HG02943 (cell line): ENCODE results near the gene LRRC14B.
"Not testable (repeated sequence)": the region's sequence is repeated elsewhere in the genome, so short reads cannot be mapped to it uniquely, and the experiment has no call there.

Experiments
- ATAC-seq: cut with Tn5 transposase; IDR thresholded peaks from one replicate; pipeline ENCODE4 v1.9.1; 2021; ENCODE audit warnings: mild to moderate bottlenecking, low read depth, moderate library complexity; ENCODE audit not compliant: unreplicated experiment

LRRC14B gene

DNA sequence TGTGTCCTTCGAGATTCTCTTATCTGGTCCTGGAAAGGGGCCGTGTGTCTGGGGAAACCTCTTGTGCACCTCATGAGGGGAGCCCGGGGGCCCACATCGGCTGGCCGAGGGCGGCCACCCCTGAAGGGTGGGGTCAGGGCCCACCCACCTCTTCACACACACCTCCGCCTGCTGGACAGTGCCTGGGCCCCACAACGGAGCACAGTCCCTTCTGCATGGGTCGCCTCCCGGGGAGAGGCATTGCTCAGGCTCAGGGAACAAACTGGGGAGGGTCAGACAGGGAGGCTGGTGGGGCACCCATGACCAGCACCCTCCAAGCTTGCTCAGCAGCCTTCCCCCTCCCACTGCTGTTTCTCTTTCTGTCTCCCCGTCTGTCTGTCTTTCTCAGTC is 1.3 kb upstream of the LRRC14B start:
- no peak for ATAC-seq

DNA sequence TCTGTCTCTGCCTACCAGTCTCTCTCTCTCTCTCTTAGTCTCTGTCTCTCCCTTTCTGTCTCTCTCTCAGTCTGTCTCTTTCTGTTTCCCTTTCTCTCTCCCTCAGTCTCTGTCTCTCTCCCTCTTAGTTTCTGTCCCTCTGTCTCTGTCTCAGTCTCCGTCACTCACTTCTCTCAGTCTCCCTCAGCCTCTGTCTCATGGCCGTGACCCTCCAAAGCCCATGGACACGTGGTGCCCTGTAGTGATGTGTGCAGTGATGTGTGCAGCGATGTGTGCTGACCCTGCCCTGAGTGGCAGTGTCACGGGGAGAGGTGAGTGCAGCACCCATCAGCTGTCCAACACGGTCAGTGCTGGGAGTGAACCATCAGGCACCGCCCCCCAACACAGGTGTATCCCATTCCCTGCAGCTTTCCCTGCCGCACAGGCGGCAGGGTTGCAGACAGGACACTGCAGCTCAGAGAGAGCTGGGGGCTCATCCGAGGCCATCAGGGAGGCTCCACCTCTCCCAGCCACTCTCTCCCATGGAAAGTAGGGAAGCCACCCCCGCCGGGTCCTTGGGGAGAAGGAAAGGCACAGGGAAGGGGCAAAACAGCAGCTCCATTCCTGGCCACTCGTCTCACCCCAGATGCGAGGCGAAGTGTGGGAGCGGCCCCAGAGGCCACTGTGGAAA is 794 bp upstream of the LRRC14B start:
- ATAC-seq, result no peak

DNA sequence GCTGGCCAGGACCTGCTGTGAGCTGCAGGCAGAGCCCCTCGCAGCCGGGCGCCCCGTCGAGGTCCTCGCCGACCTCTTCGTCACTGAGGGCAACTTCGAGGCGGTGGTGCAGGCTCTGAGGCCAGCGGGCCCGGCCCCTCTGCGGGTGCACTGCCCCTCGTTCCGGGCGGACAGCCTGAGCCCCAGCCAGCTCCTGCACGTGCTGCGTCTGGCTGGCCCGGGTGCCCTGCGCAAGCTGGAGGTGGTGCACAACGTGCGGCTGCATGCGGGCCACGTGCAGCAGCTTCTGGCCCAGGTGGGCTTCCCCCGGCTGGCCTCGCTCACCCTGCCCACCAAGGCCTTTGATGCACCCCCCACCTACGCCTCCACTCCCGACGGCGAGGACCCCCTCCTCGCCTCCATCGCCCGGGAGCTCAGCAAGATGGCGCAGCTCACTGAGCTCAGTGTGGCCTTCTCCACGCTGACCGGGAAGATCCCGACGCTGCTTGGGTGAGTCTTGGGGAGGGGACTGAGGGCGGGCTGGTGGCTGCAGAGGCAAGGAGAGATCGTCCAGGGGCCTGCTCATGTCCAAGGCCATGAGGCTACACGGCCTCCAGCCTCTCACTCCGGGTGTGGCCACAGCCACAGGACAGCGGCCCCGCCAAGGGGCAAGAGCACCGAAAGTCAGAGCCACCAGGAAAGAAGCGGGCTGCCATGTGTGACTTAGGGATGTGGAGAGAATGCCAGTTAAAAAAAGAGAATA is 825 bp downstream of the LRRC14B start:
- no peak for ATAC-seq

DNA sequence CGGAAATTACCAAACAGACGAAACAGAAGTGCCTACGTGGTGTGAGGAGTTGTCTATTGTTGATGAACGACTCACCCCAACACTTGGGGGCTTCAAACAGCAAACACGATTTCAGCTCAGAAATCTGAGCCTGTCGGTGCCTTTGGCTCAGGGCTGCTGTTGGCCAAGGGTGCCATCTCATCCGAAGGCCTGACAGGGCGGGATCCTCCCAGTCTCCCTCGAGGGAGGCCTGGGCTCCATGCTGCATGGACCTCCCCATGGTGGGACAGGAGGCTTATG is 1.3 kb downstream of the LRRC14B start:
- no peak for ATAC-seq

DNA sequence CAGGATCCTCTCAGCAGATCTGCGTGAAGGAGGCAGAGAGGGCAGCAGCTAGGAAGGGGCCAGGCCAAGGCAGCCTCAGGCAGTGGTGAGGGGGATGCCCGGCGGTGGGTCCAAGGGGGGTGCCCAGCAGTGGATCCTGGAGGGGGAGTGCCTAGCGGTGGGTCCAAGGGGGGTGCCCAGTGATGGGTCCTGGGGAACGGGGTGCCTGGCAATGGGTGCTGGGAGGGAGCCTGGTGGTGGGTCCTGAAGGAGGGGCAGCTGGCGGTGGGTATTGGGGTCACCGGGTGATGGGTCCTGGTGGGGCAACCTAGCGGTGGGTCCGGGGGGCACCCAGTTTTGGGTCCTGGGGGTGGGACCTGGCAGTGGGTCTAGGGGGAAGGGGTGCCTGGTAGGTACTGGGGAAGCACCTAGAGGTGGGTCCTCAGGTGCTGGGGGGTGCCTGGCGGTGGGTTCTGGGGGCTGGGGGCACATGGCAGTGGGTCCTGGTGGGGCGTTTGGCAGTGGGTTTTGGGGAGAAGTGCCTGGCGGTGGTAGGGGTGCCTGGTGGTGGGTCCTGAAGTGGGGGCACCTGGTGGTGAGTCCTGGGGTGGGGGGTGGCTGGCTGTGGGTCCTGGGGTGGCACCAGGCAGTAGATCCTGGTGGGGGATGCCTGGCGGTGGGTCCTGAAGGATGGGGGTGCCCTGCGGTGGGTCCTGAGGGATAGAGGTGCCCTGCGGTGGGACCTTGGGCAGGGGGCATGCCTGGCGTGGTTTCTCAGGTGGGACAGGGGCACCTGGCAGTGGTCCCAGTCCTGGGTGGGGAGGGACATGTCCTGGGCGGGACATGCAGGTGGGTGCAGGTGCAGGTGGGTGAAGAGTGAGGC is 1.9 kb downstream of the LRRC14B start:
- no peak for ATAC-seq

DNA sequence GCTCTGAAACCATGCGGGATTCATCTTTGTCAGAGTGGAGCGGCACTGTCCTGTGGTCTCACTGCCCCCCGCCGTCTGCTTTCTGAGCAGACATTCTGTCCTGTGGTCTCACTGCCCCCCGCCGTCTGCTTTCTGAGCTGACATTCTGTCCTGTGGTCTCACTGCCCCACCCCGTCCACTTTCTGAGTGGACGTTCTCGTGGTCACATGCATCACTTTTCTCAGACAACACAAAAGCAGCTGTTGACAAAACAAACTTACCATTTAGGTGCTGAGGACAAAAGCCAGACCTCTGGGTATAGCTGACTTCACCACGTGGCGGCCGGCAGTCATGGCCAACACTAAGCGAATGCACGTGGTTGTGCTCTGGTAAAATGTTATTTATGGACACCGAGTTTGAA is 2.8 kb downstream of the LRRC14B start:
- no peak for ATAC-seq

DNA sequence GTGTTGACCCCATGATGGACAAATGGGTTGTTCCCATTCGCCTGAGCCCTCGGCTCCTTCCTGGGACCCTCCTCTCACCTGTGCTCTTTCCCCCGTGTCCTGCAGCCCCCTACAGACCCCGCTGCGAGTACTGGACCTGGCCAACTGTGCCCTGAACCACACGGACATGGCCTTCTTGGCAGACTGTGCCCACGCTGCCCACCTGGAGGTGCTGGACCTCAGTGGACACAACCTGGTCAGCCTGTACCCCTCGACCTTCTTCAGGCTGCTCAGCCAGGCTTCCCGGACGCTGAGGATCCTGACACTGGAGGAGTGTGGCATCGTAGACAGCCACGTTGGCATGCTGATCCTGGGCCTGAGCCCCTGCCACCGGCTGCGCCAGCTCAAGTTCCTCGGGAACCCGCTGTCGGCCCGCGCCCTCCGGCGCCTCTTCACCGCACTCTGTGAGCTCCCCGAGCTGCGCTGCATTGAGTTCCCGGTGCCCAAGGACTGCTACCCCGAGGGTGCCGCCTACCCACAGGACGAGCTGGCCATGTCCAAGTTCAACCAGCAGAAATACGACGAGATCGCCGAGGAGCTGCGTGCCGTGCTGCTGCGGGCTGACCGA is 3.4 kb downstream of the LRRC14B start:
- no peak for ATAC-seq

DNA sequence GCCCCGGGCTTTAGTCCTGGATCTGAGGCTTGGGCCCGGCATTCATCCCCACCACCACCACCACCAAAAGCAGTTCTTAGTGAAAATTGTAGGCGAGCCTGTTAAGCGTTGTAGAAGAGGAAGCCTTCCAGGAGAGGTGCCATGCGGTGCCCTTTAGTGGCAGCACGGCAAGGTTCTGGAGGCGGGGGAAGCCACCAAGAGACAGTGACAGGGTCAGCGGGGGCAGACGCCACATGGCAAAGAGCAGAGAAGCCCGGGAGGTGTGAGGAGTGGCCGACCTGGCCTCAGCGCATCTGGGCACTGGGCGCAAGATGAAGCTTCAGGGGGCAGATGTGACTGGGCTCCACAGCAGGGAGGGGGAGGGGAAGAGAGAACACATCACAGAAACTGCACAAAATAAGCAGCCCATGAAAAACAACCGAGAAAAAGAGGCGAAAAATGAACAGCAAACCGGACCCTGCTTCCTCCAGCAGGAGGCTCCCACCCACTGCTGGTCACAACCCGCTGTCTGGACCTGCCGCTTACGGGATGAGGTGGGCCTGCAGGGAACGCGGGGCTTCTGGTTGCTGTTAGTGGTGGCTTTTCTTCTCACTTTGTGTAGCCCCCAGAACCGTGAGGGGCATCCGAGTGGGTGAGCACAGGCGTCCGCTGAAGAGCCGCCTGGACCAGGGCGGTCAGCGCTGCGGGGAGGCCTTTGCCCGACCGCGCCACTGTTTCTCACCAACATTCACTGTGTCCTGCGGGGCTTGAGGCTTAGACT is 4.3 kb downstream of the LRRC14B start:
- no peak for ATAC-seq

DNA sequence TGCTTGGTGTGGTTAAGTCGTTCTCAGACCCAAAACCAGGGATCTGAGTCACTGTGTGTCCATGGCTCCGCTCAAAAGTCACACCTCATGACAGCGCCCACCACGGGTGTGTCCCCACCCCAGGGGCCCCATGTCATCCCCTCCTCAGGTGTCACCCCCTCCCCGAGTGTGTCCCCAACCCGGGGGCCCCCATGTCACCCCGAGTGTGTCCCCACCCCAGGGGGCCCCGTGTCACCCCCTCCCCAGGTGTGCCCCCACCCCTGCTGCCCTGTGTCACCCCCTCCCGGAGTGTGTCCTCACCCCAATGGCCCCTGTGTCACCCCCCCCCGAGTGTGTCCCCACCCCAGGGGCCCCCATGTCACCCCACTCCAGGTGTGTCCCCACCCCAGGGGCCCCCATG is 5.1 kb downstream of the LRRC14B start:
- ATAC-seq, result no peak

DNA sequence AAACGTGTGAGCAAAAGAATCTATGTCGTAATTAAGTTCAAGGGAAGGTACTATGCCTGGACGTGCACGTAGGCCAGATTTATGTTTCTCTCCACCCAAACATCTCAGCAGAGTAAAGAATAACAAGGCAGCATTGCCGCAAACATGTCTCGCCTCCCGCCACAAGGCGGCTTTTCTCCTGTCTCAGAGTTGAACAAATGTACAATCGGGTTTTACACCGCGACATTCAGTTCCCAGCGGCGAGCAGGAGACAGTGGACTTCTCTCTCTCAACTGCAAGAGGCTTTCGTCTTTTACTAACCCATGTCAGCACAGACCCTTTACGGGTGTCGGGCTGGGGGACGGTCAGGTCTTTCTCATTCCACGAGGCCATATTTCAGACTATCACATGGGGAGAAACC is 5.7 kb downstream of the LRRC14B start:
- not testable (repeated sequence) for ATAC-seq

DNA sequence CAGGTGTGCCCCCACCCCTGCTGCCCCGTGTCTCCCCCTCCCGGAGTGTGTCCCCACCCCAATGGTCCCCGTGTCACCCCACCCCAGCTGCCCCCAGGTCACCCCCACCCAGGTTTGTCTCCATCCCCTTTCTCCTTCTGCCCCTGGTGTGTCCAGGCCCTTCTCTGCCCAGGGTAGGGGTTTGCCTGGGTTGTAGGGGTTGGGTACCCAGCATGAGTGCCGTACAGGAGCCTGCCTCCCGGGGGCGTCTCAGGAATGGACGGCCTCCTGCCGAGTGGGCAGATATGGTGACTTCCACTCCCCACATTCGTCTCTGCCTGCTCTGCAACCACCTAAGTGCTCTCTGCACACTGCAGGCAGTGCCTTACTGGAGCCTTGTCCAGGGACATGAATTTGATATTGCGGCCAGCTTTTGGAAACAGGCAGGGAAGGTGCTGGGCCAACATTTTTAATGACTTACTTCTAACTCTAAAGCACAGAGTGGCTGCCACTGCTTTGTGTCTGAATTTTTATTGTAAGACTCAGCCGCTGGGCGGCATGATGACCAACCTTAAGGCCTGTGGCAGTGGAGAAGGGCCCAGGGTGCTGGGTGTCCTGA is 6.7 kb downstream of the LRRC14B start:
- ATAC-seq, result no peak

DNA sequence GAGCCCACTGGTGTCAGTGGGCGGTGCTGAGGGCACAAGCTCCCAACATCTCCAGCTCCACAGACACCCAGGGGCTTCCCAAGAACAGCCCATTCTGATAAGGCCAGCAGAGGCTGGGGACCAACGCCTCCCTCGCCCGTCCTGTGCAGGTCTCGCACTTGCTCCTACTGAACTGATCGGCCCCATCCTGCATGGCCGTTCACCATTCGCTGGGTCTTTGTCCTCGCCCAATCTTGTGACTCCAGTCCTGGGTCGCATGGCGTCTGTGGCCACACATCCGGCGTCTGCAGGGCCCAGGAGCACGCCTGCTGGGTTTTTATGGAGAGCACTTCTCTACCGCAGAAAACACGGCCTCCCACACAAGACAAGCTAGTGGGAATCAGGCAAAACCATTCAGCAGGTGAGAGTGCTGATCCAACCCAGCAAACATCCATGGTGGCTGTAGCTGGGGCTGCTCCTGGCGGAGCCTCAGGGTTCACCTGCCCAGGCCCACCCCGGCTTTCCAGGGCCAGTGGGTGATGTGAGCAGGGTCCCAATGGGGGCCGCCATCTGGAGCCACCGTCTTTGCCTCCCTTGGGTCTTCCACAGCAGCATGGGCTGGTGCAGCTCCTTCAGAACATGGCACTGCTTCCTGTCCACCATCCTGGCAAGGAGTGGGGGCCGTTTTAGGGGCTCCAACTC is 7.4 kb downstream of the LRRC14B start:
- ATAC-seq, result no peak

DNA sequence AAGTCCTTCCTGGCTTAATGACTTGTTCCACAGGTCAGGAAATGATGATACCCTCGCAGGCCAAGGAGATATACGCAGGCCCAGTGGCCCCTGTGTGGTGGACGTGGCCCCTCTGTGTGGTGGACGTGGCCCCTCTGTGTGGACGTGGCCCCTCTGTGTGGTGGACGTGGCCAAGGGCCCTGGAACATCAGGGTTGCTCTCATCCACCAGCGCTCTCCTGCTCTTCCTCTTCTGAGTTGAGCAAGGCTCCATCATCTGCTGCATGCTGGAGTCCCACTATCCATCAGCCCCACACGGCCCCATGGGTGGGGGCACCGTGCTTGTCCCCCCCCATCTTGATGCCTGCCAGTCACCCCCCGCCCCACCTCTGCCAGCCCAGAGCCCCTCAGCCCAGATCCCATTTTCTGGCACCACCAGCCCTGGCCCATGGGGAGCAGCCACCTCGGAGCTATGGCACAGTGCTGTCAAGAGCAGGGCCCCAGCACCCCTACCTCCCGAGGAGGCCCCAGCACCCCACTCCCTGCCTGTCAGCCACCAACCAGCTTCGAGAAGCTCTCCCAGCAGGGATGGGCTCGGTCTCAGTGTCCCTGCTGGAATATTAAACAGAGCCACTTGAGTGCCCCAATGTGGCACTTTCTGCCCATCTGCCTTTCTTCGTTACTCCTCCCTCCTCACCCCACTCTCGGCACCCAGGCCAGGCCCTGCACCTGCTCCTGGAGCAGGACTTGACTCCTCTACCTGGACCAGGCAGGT is 8.1 kb downstream of the LRRC14B start:
- ATAC-seq, result no peak

DNA sequence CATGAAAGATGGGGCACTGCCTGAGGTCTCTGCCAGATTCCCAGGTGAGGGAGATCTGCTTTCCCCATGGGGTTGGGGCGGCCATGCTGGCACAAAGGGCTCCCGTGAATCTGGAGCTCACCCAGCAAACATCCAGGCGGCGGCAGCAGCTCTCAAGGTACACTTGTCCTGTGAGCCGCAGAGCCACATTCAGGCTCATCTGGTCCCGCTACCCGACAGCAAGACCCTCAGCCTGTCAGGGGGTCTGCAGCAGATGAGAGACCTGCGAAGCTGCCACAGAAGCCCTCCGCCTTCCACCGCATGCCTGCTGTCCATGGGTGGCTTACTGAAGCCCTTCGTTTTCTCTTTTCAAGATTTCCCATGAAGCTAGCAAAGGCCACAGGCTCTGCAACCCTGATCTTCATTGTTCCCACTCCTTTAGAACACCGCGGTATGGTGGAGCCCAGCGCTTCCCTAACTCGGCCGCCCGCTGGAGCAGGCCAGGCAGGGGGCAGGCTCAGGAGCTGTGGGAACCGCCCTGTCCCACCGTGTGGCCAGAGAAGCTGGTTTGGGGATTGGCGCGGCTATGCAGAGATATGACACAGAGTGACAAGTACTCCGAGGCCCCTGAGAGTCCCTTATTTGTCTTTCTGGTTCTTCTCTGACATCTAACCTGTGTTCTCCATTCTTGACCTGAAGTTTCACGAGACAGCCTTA is 8.8 kb downstream of the LRRC14B start:
- ATAC-seq, result no peak

DNA sequence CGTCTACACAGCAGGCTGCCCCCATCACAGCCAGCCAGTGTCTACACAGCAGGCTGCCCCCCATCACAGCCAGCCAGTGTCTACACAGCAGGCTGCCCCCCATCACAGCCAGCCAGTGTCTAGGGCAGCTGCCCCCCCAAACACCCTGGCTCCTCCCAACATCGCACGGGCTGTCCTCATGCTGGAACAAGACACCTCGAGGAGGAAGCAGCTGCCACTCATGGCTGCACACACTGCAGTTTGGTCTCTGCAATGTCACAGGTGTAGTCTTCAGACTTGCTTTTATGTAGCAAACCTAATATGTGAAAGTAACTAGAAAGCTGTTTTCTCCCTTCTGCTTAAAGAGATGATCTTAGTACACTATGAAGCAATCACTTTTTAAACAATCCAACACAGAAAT is 9.7 kb downstream of the LRRC14B start:
- no peak for ATAC-seq

DNA sequence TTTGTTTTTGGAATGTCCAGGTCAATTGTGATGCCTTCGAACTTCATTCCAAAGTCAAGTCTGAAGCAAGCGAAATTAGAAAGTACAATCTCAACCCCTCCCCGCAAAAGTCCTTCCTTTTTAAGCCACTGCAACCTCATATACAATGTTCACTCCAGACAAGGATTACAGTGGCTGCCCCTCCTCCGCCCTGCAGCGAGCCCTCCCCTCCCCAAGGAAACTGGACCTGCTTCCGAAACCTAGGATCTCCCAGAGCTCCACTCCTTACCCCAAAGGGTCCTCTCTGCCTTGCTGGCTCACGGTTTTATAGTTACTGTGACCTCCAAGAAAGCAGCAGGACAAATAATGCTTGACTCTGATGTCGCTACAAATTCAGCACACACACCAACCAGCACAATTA is 10.4 kb downstream of the LRRC14B start:
- ATAC-seq, result no peak

DNA sequence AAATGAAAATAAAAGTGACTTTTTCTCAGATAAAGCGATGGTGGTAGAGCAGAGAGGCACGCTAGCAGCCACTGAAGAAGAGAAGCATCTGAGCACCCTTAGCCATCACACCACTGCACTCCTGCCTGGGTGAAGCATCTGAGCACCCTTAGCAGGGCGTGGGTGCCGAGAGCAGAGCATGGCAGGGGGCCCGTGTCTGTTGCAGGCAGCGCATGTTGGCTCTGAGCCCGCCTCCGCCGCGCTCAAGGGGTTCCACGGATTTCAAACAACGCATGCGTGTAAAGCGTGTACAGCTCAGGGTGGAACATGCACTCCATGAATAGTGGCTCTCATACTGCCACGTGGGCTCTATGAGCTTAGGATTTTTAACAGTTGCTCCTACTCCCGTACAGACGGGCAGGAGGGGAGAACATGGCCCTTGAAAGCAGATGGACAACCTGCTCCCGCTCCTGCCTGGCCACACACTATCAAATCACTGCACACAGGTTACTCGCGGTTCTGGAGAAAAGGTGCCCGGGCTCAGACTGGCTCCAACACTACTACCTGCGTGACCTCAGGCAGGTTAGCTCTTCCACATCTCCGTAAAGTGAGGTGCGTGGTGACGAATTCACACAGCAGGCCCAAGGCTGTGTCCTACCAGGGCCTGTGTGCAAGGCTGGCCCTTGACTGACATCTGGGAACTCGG is 12.1 kb downstream of the LRRC14B start:
- ATAC-seq, result no peak

DNA sequence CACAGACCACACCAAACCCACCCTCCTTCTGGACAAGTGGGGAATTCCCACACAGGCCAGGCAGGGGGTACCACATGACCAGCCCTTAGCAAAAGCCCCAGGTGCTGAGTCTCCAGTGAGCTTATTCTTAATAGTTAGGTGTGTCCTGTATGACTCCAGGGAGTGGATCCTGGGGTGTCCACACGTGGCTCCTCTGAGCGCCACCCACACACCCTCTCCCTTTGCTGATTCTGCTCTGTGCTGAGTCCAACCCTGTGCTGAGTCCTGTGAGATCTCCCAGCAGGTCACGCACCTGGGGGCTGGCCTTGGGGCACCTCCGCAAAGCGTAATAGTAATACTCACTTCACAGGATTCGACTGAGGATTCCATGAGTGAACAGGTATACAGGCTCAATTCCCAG is 12.7 kb downstream of the LRRC14B start:
- no peak for ATAC-seq
